Right atrium auricular region (tissue), 2 donors: Measurements from ENCODE around the gene PYGB. TPM values are rescaled to one million over a fixed set of nuclear protein-coding genes. Genes with fewer than 3 reads are reported as not detected.

Experiments used
- DNase-seq: peaks from one replicate; pipeline ENCODE4 v3.0.0-alpha.2; 2019; ENCODE audit warnings: low spot score
- H3K27ac ChIP-seq, 2 donors: fragments of 200-600 bp; sonication (generic); 1 replicate in 1 of 2; 2 replicates in 1 of 2; pipeline ENCODE4 v1.5.1; 2016 to 2019
- H3K27me3 ChIP-seq, 2 donors: fragments of 200-600 bp; sonication (generic); one replicate each; pipeline versions ENCODE4 v1.5.1 to v1.6.0; 2017 to 2019
- H3K36me3 ChIP-seq: fragments of 200-600 bp; sonication (generic); one replicate; pipeline ENCODE4 v1.5.1; 2016
- H3K4me1 ChIP-seq, 2 donors: fragments of 200-600 bp; sonication (generic); one replicate each; pipeline versions ENCODE4 v1.5.1 to v1.6.0; 2017 to 2019
- H3K4me3 ChIP-seq, 2 donors: fragments of 200-600 bp; sonication (generic); 1 replicate in 1 of 2; 2 replicates in 1 of 2; pipeline ENCODE4 v1.5.1; 2017 to 2019; ENCODE audit warnings: mild to moderate bottlenecking in 1 of 2, moderate library complexity in 1 of 2
- H3K9me3 ChIP-seq, 2 donors: fragments of 200-600 bp; sonication (generic); one replicate each; pipeline ENCODE4 v1.5.1; 2019
- CTCF ChIP-seq, 2 donors: fragments of 200-600 bp; sonication (generic); IDR thresholded peaks; one replicate each; pipeline ENCODE4 v1.5.1; 2019; ENCODE audit warnings: antibody characterized with exemption in 2 of 2
- total RNA-seq, 2 donors: library from RNA; depleted of rRNA; stranded (reverse); fragments of >200 nt; gene quantifications; one replicate each; pipeline ENCODE4 v1.1.0, GENCODE V29; 2016

The PYGB gene
- total RNA-seq, 2 donors from 2014 or later: 145 to 174 TPM

GRCh38 chr20:25314497-25315417 lies 66.9 kb downstream of the PYGB start:
- Histone ChIP-seq H3K4me3 (no peak overlapping the region), H3K27me3 (no peaks in the 10 kb centered on the region), H3K36me3 (no peaks in the 10 kb centered on the region), H3K4me1 (peaks cover 0 to 47% of the 10 kb centered on the region in 2 donors), H3K27ac (no peak overlapping the region), H3K9me3 (no peaks in the 10 kb centered on the region)
- no peak for DNase-seq
- TF ChIP-seq CTCF (IDR thresholded peaks at IDR 0.05): no peak

- Histone ChIP-seq H3K4me1 (peaks cover 0 to 46% of the 10 kb centered on the region in 2 donors), H3K27me3 (no peaks in the 10 kb centered on the region), H3K4me3 (no peak overlapping the region), H3K36me3 (no peaks in the 10 kb centered on the region), H3K9me3 (no peaks in the 10 kb centered on the region), H3K27ac (no peak overlapping the region)
- no peak for TF ChIP-seq CTCF (IDR thresholded peaks at IDR 0.05)
- DNase-seq: no peak
Measured at GRCh38 chr20:25315418-25316210, 67.7 kb downstream of the PYGB start.

- DNase-seq: no peak
- Histone ChIP-seq H3K4me1 (peaks cover 0 to 36% of the 10 kb centered on the region in 2 donors), H3K4me3 (no peak overlapping the region), H3K27ac (no peak overlapping the region), H3K36me3 (no peaks in the 10 kb centered on the region), H3K27me3 (no peaks in the 10 kb centered on the region), H3K9me3 (no peaks in the 10 kb centered on the region)
- TF ChIP-seq CTCF (IDR thresholded peaks at IDR 0.05): no peak
Measured at GRCh38 chr20:25316506-25317190, 68.8 kb downstream of the PYGB start.

GRCh38 chr20:25317351-25318075 lies 69.6 kb downstream of the PYGB start:
- DNase-seq: no peak
- TF ChIP-seq CTCF (IDR thresholded peaks at IDR 0.05): no peak
- no peak overlapping the region for H3K4me3 ChIP-seq
- peaks cover 0 to 32% of the 10 kb centered on the region in 2 donors for H3K4me1 ChIP-seq
- H3K9me3 ChIP-seq: no peaks in the 10 kb centered on the region
- H3K27me3 ChIP-seq: no peaks in the 10 kb centered on the region
- H3K36me3 ChIP-seq: peaks cover 1% of the 10 kb centered on the region
- no peak overlapping the region for H3K27ac ChIP-seq
